Measurements from ENCODE around the gene PLA2G3. TPM values are rescaled to one million over a fixed set of nuclear protein-coding genes. Genes with fewer than 3 reads are reported as not detected.

The PLA2G3 gene
- total and polyA plus RNA-seq, 2 of the 13 experiments (the other 11 are each of a cell fraction or from before 2014, with no cell fraction given): 0.12 to 0.42 TPM

DNA sequence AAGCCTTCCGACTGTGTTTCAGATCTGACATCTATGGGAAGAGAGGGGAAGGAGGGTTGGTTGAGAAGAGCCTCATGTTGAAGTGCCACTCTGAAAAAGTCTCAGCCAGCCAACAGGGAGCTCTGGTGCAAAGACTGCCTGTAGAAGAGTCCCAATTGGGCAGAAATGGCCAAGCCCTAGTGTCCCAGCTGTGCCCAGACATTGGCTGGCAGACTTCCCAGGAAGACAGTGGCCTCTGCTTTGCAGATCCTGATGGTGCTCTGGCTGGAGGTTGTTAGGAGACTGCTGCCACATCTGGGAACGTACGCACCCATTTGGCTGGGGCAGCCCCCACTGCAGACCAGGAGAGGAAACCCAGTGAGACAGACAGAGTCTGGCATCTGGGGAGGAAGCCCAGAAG is 3.2 kb upstream of the PLA2G3 start (continued):
- TF ChIP-seq CENPX (CRISPR knock-in tag; IDR thresholded peaks at IDR 0.05) (no peak), NCOA2 (CRISPR knock-in tag; IDR thresholded peaks at IDR 0.05) (no peak)

DNA sequence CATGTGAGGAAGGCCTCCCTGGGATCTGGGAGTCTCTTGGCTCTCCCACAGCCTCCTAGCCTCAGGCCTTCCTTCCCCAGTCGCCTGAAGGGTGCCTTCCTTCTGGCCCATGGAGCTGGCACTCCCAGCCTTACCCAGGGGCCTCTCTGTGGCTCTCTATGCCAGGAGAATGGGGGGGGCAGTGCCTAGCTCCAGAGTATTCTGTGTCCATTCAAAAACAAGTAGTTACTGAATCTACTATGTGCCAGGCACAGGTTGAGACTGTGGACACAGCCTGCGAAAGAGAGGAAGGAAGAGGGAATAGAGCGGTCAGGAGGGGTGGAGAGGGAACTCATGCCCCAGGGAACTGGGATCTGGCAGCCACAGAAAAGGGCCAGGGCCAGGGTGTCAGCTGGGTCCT is 2.7 kb upstream of the PLA2G3 start:
- Histone ChIP-seq H3K27ac (ENCODE audit: extremely low read length, insufficient read depth, low read length) (no peak overlapping the region), H3K4me2 (ENCODE audit: low read depth, low read length) (no peak overlapping the region), H2AFZ (ENCODE audit: low read length) (no peak overlapping the region), H3K9me3 (ENCODE audit: low read length) (no peaks in the 10 kb centered on the region), H3K36me3 (replicated peaks in 1 of 2; ENCODE audit: control insufficient read depth in 1 of 2, insufficient read depth in 2 of 2, low read length in 2 of 2) (no peaks in the 10 kb centered on the region), H3K4me1 (ENCODE audit: insufficient read depth, low read length) (no peaks in the 10 kb centered on the region), H4K20me1 (ENCODE audit: insufficient read depth, low read length) (no peaks in the 10 kb centered on the region), H3K9ac (ENCODE audit: insufficient read depth, low read depth, low read length) (no peak overlapping the region), H3K4me3 (replicated peaks in 1 of 3; ENCODE audit: insufficient read depth in 1 of 3, low read depth in 2 of 3, low read length in 3 of 3) (no peak overlapping the region), H3K79me2 (ENCODE audit: insufficient read depth, low read length) (no peaks in the 10 kb centered on the region), H3K27me3 (ENCODE audit: control insufficient read depth in 1 of 2, insufficient read depth in 2 of 2, low read length in 2 of 2) (peaks cover 6 to 45% of the 10 kb centered on the region in 2 experiments; a peak in 4 of 5 replicates)
- ATAC-seq (no peak), DNase-seq (ENCODE audit: low spot score) (no peak), FAIRE-seq (no peak)
- BruUV-seq (replicated peaks): no TSS peak
- TF ChIP-seq KLF16 (CRISPR knock-in tag; IDR thresholded peaks at IDR 0.05) (no peak), NCOA5 (CRISPR knock-in tag; IDR thresholded peaks at IDR 0.05) (no peak), TARDBP (CRISPR knock-in tag; IDR thresholded peaks at IDR 0.05) (no peak), ZBTB33 (CRISPR knock-in tag; IDR thresholded peaks at IDR 0.05) (no peak), ZNF501 (CRISPR knock-in tag; IDR thresholded peaks at IDR 0.05) (no peak), SPEN (CRISPR knock-in tag; IDR thresholded peaks at IDR 0.05; ENCODE audit: low read depth) (no peak), ZNF136 (CRISPR knock-in tag; IDR thresholded peaks at IDR 0.05; ENCODE audit: low read depth) (no peak), ZNF430 (CRISPR knock-in tag; IDR thresholded peaks at IDR 0.05) (no peak), SKIL (CRISPR knock-in tag; IDR thresholded peaks at IDR 0.05; ENCODE audit: borderline replicate concordance) (no peak)
- TF ChIP-seq, protein P1, sequence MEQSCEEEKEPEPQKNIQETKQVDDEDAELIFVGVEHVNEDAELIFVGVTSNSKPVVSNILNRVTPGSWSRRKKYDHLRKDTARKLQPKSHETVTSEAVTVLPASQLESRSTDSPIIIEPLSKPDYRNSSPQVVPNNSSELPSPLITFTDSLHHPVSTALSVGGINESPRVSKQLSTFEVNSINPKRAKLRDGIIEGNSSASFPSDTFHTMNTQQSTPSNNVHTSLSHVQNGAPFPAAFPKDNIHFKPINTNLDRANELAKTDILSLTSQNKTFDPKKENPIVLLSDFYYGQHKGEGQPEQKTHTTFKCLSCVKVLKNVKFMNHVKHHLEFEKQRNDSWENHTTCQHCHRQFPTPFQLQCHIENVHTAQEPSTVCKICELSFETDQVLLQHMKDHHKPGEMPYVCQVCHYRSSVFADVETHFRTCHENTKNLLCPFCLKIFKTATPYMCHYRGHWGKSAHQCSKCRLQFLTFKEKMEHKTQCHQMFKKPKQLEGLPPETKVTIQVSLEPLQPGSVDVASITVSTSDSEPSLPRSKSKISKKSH (CRISPR knock-in tag; IDR thresholded peaks at IDR 0.05; ENCODE audit: borderline replicate concordance): no peak
- intact Hi-C loops (cut with micrococcal nuclease; ENCODE audit: unreplicated experiment): no loop called here
- WGBS (ENCODE audit: low lambda C conversion rate): 31% methylated on average over 3 of the region's 3 CpGs
- ChIA-PET POLR2A (no interaction called here), CTCF (ENCODE audit: low intra/inter-chr PET ratio, low total read pairs) (no interaction called here)
- in situ Hi-C loops (cut with HindIII; ENCODE audit: extremely low pct_ligation_motif_present, low pct_unique_long_range_greater_than_20kb): loop anchor here (5.0 to 10.0 kb wide), 2 partner anchors 41 to 178 kb away; partner anchors contain the start of genes MORC2 and TUG1
